SK-N-SH treated with all-trans-retinoic acid at 6 μM for 48 hours (cell line): ENCODE data around the gene ZBTB7A.

Experiments
- ARNTL ChIP-seq: fragments of 450-650 bp; formaldehyde crosslinking; IDR thresholded peaks from 2 replicates; pipeline ENCODE4 v1.5.0; 2020; ENCODE audit warnings: low read depth, mild to moderate bottlenecking, moderate library complexity, borderline replicate concordance
- BACH2 ChIP-seq: fragments of 250-450 bp; sonication (Bioruptor Pico); IDR thresholded peaks from 2 replicates; pipeline ENCODE4 v1.9.0; 2021; ENCODE audit warnings: mild to moderate bottlenecking, borderline replicate concordance
- CREB5 ChIP-seq: fragments of 250-450 bp; sonication (Bioruptor Pico); IDR thresholded peaks from 2 replicates; pipeline ENCODE4 v1.5.1; 2020; ENCODE audit warnings: low read depth, mild to moderate bottlenecking, moderate library complexity
- CSDC2 ChIP-seq: fragments of 250-450 bp; sonication (Bioruptor Pico); IDR thresholded peaks from 2 replicates; pipeline ENCODE4 v1.5.0; 2020; ENCODE audit warnings: mild to moderate bottlenecking, moderate library complexity
- ESRRG ChIP-seq: fragments of 250-450 bp; sonication (Bioruptor Pico); IDR thresholded peaks from 2 replicates; pipeline ENCODE4 v1.6.1; 2021; ENCODE audit warnings: mild to moderate bottlenecking
- ISL1 ChIP-seq: fragments of 250-450 bp; sonication (Bioruptor Pico); IDR thresholded peaks from 2 replicates; pipeline ENCODE4 v2.1.2; 2022; ENCODE audit warnings: mild to moderate bottlenecking, moderate library complexity
- PATZ1 ChIP-seq: fragments of 250-450 bp; sonication (Bioruptor Pico); IDR thresholded peaks from 2 replicates; pipeline ENCODE4 v1.8.0; 2020; ENCODE audit warnings: mild to moderate bottlenecking, moderate library complexity, borderline replicate concordance
- SNAI2 ChIP-seq: fragments of 250-450 bp; sonication (Bioruptor Pico); IDR thresholded peaks from 2 replicates; pipeline ENCODE4 v1.5.0; 2020; ENCODE audit warnings: mild to moderate bottlenecking, moderate library complexity
- ZC3H10 ChIP-seq: fragments of 250-450 bp; sonication (Bioruptor Pico); IDR thresholded peaks from 2 replicates; pipeline ENCODE4 v1.5.1; 2021; ENCODE audit warnings: mild to moderate bottlenecking, moderate library complexity
- ZFP3 ChIP-seq: fragments of 250-450 bp; sonication (Bioruptor Pico); IDR thresholded peaks from 2 replicates; pipeline ENCODE4 v1.5.0; 2020; ENCODE audit warnings: mild to moderate bottlenecking, moderate library complexity
- ZFP30 ChIP-seq: fragments of 450-650 bp; formaldehyde crosslinking; IDR thresholded peaks from 2 replicates; pipeline ENCODE4 v1.5.0; 2022; ENCODE audit warnings: mild to moderate bottlenecking, moderate library complexity

- TF ChIP-seq ARNTL (CRISPR knock-in tag), result no peak
- TF ChIP-seq ZC3H10, result no peak
- no peak for TF ChIP-seq ISL1 (CRISPR knock-in tag)
- TF ChIP-seq ESRRG (CRISPR knock-in tag), result no peak
- no peak for TF ChIP-seq SNAI2 (CRISPR knock-in tag)
- no peak for TF ChIP-seq ZFP3 (CRISPR knock-in tag)
- no peak for TF ChIP-seq PATZ1
- TF ChIP-seq BACH2 (CRISPR knock-in tag), result no peak
- TF ChIP-seq ZFP30 (CRISPR knock-in tag), result no peak
- TF ChIP-seq CSDC2, result no peak
- TF ChIP-seq CREB5 (CRISPR knock-in tag), result no peak
Observed at GRCh38 chr19:4046362-4046691, 20.4 kb downstream of the ZBTB7A start.
